SH-SY5Y (cell line): ENCODE results near the gene CRY1.

ENCODE experiments used
- GATA2 ChIP-seq: IDR thresholded peaks from 2 replicates; pipeline ENCODE4 v1.6.1; 2011; ENCODE audit warnings: mild to moderate bottlenecking, low read depth, low read length
- GATA3 ChIP-seq: IDR thresholded peaks from 2 replicates; pipeline ENCODE4 v1.6.1; 2011; ENCODE audit warnings: low read depth, mild to moderate bottlenecking, low read length, moderate library complexity

DNA sequence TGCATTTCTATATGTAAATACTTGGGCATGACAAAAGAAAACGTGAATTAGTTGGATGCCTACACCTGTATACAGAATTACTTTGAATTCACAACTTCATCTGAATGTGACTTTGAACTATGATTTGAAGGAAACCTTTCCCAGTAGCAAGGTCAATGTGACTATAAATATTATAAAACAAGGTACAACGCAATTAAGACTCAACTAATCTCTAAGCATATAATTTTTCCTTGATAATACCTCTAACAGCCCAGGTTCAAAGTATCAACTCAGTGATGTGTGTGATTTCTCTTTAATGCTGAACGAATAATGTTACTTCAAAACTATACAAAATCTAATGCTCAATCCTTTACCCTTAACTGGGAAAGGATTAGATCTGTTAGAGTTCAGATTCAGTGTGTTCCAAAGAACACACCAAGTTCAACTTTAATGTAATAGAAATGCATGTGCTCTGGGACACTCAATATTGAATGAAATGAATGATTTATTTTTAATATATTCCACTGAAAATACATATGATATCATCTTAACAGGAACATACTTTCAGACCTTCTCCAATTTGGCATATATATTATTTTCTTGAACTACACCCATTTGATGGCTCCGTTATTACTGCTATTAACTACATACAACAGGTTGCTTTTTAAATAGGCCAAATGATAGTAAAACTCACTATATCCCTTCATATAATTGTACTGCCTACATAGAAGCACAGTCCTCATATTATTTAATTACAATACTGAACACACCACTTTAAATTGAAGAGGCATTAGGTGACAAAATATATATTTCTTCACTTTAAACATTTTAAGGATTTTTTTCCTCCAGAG lies 66.3 kb downstream of the CRY1 start:
- TF ChIP-seq GATA2 = no peak
- no peak for TF ChIP-seq GATA3
